HepG2 (cell line): ENCODE measurements around the gene FBXO8. TPM values are rescaled to one million over a fixed set of nuclear protein-coding genes. Genes with fewer than 3 reads are reported as not detected.

Experiments used
- ATAC-seq: fragments of 200-7000 bp; cut with Tn5 transposase; 3 replicates; pipeline ENCODE4 v1.9.1; 2020; ENCODE audit warnings: mild to moderate bottlenecking, moderate library complexity
- BruUV-seq: library from RNA; stranded (reverse); fragments of 400-500 nt; replicated peaks from 2 replicates; lab custom pipeline; 2021; lab: Mats Ljungman, UMichigan
- CTCF ChIA-PET: fragments of 300-600 bp; formaldehyde crosslinking; extraction: SDS; loops from one replicate; lab custom pipeline; 2021; ENCODE audit warnings: low total read pairs, inconsistent platforms, low intra/inter-chr PET ratio; lab: Yijun Ruan, JAX
- POLR2A ChIA-PET: fragments of 350-600 bp; sonication (Branson Sonifier 250); formaldehyde crosslinking; loops from one replicate; lab custom pipeline; 2020; ENCODE audit warnings: antibody characterized with exemption, inconsistent platforms; lab: Yijun Ruan, JAX
- DNase-seq: peaks from one replicate; pipeline ENCODE4 v3.0.0-alpha.2; 2015; ENCODE audit warnings: low spot score
- FAIRE-seq: peaks from 3 replicates; lab custom pipeline; 2011; peaks lifted over from hg19 to GRCh38; lab: Jason Lieb, UNC
- H2AFZ ChIP-seq: one replicate; pipeline ENCODE4 v1.6.1; 2011; ENCODE audit warnings: low read length, inconsistent platforms
- H3K27ac ChIP-seq: fragments of 300-600 bp; 3 replicates; pipeline ENCODE4 v1.8.0; 2011; ENCODE audit warnings: mixed run types, mild to moderate bottlenecking, mixed read lengths, low read length, inconsistent platforms; ENCODE audit not compliant: insufficient read depth; ENCODE audit errors: extremely low read length
- H3K27me3 ChIP-seq, 2 experiments: fragments of 200-600 bp in 1 of 2; 2 replicates in 1 of 2; 3 replicates in 1 of 2; pipeline versions ENCODE4 v1.6.0 to v1.8.0; 2011; ENCODE audit warnings: low read length in 2 of 2, mild to moderate bottlenecking in 2 of 2, moderate library complexity in 2 of 2, inconsistent platforms in 1 of 2; ENCODE audit not compliant: insufficient read depth in 2 of 2, control insufficient read depth in 1 of 2
- H3K36me3 ChIP-seq, 2 experiments: fragments of 200-600 bp in 1 of 2; replicated peaks in 1 of 2; 2 replicates in 1 of 2; 3 replicates in 1 of 2; pipeline versions ENCODE4 v1.5.1 to v1.8.0; 2011; ENCODE audit warnings: low read length in 2 of 2, inconsistent platforms in 1 of 2; ENCODE audit not compliant: insufficient read depth in 2 of 2, control insufficient read depth in 1 of 2
- H3K4me1 ChIP-seq: 2 replicates; pipeline ENCODE4 v1.5.1; 2012; ENCODE audit warnings: low read length, inconsistent platforms; ENCODE audit not compliant: insufficient read depth
- H3K4me2 ChIP-seq: 2 replicates; pipeline ENCODE4 v1.6.0; 2011; ENCODE audit warnings: low read depth, low read length, inconsistent platforms
- H3K4me3 ChIP-seq, 3 experiments: fragments of 200-600 bp in 1 of 3; sonication (generic), shearing (Covaris generic) in 1 of 3; replicated peaks in 1 of 3; 2 replicates each; pipeline ENCODE4 v1.5.1; 2011 to 2016; ENCODE audit warnings: low read length in 3 of 3, inconsistent platforms in 2 of 3, low read depth in 2 of 3, mild to moderate bottlenecking in 2 of 3, control low read depth in 1 of 3, mixed read lengths in 1 of 3; ENCODE audit not compliant: insufficient read depth in 1 of 3
- H3K79me2 ChIP-seq: one replicate; pipeline ENCODE4 v1.6.1; 2011; ENCODE audit warnings: low read length, inconsistent platforms; ENCODE audit not compliant: insufficient read depth
- H3K9ac ChIP-seq: 2 replicates; pipeline ENCODE4 v1.6.0; 2011; ENCODE audit warnings: mild to moderate bottlenecking, low read depth, low read length, inconsistent platforms; ENCODE audit not compliant: insufficient read depth
- H3K9me3 ChIP-seq: 2 replicates; pipeline ENCODE4 v1.5.1; 2012; ENCODE audit warnings: mild to moderate bottlenecking, low read length
- H4K20me1 ChIP-seq: 2 replicates; pipeline ENCODE4 v1.6.0; 2011; ENCODE audit warnings: inconsistent platforms, mild to moderate bottlenecking, low read length, moderate library complexity; ENCODE audit not compliant: insufficient read depth
- ARHGAP35 ChIP-seq: sonication (generic); formaldehyde crosslinking; IDR thresholded peaks from 2 replicates; pipeline ENCODE4 v1.9.0; 2022; ENCODE audit warnings: mild to moderate bottlenecking, inconsistent platforms, moderate library complexity, missing genetic modification reagents, borderline replicate concordance
- CREBL2 ChIP-seq: sonication (generic); formaldehyde crosslinking; IDR thresholded peaks from 2 replicates; pipeline ENCODE4 v1.8.1; 2023; ENCODE audit warnings: missing genetic modification reagents, mild to moderate bottlenecking, borderline replicate concordance
- CREM ChIP-seq, 2 experiments: sonication (generic) in 1 of 2; formaldehyde crosslinking in 1 of 2; IDR thresholded peaks; 2 replicates each; pipeline versions ENCODE4 v1.4.0 to v1.6.1; 2016 to 2020; ENCODE audit warnings: antibody characterized with exemption in 1 of 2, mild to moderate bottlenecking in 1 of 2, missing genetic modification reagents in 1 of 2
- DR1 ChIP-seq: sonication (generic); formaldehyde crosslinking; IDR thresholded peaks from 2 replicates; pipeline ENCODE4 v1.8.0; 2021; ENCODE audit warnings: mild to moderate bottlenecking, missing genetic modification reagents, inconsistent platforms
- MAFF ChIP-seq: IDR thresholded peaks from 2 replicates; pipeline ENCODE4 v1.6.1; 2011; ENCODE audit warnings: low read depth, low read length, improper control_type of control experiment
- PHF8 ChIP-seq: sonication (generic); formaldehyde crosslinking; IDR thresholded peaks from 2 replicates; pipeline ENCODE4 v1.5.0; 2020; ENCODE audit warnings: missing genetic modification reagents
- POLR2AphosphoS2 ChIP-seq: IDR thresholded peaks from 2 replicates; pipeline ENCODE4 v1.6.1; 2011; ENCODE audit warnings: low read depth, low read length, improper control_type of control experiment
- RELA ChIP-seq: sonication (generic); formaldehyde crosslinking; IDR thresholded peaks from 2 replicates; pipeline ENCODE4 v1.4.0; 2020; ENCODE audit warnings: missing genetic modification reagents
- ZBTB37 ChIP-seq: sonication (generic); formaldehyde crosslinking; IDR thresholded peaks from 2 replicates; pipeline ENCODE4 v1.4.0; 2020; ENCODE audit warnings: mild to moderate bottlenecking, missing genetic modification reagents
- ZBTB38 ChIP-seq: sonication (generic); formaldehyde crosslinking; IDR thresholded peaks from 2 replicates; pipeline ENCODE4 v1.5.1; 2020; ENCODE audit warnings: mild to moderate bottlenecking, missing genetic modification reagents
- ZC3H4 ChIP-seq: sonication (generic); formaldehyde crosslinking; IDR thresholded peaks from 2 replicates; pipeline ENCODE4 v1.4.0; 2020; ENCODE audit warnings: missing genetic modification reagents, borderline replicate concordance
- ZFP36L2 ChIP-seq: sonication (generic); formaldehyde crosslinking; IDR thresholded peaks from 2 replicates; pipeline ENCODE4 v1.4.0; 2020; ENCODE audit warnings: missing genetic modification reagents
- ZNF234 ChIP-seq: sonication (generic); formaldehyde crosslinking; conservative IDR thresholded peaks from 2 replicates; pipeline ENCODE4 v1.5.1; 2020; ENCODE audit warnings: mild to moderate bottlenecking, missing genetic modification reagents
- ZNF34 ChIP-seq: sonication (generic); formaldehyde crosslinking; IDR thresholded peaks from 2 replicates; pipeline ENCODE4 v1.4.0; 2020; ENCODE audit warnings: mild to moderate bottlenecking, missing genetic modification reagents, borderline replicate concordance
- ZNF496 ChIP-seq: sonication (generic); formaldehyde crosslinking; IDR thresholded peaks from 2 replicates; pipeline ENCODE4 v1.8.1; 2023; ENCODE audit warnings: mild to moderate bottlenecking, moderate library complexity, missing genetic modification reagents; ENCODE audit not compliant: insufficient replicate concordance
- ZNF547 ChIP-seq: sonication (generic); formaldehyde crosslinking; IDR thresholded peaks from 2 replicates; pipeline ENCODE4 v1.5.1; 2020; ENCODE audit warnings: mild to moderate bottlenecking, missing genetic modification reagents
- ZNF646 ChIP-seq: sonication (generic); formaldehyde crosslinking; IDR thresholded peaks from 2 replicates; pipeline ENCODE4 v1.9.0; 2021; ENCODE audit warnings: mild to moderate bottlenecking, missing genetic modification reagents
- WGBS: methylation state at CpG from one replicate; pipeline ENCODE4 v1.1.6; 2017; ENCODE audit warnings: low lambda C conversion rate; 5-methylcytosine and 5-hydroxymethylcytosine counted together
- in situ Hi-C: cut with HindIII; loops from 2 replicates; pipeline ENCODE4 v1.10.0; 2017; ENCODE audit warnings: low pct_unique_long_range_greater_than_20kb; ENCODE audit not compliant: extremely low pct_ligation_motif_present
- intact Hi-C: fragments of 100-400 bp; cut with micrococcal nuclease; formaldehyde crosslinking; loops from one replicate; pipeline ENCODE4 v1.10.0; 2022; ENCODE audit not compliant: unreplicated experiment
- polyA plus RNA-seq, 8 experiments: library from polyadenylated mRNA; depleted of rRNA in 3 of 8; stranded (reverse) in 7 of 8; unstranded in 1 of 8; fragments of >200 nt; fragmentation: Illumina TruSeq in 4 of 8; extraction: Trizol in 4 of 8; gene quantifications; 2 replicates each; pipeline versions ENCODE4 v1.2.1 to v1.2.3, GENCODE V29; 2011 to 2016; ENCODE audit warnings: low read depth in 4 of 8, missing spikeins in 1 of 8, mixed read lengths in 1 of 8; ENCODE audit not compliant: insufficient read depth in 1 of 8
- total RNA-seq, 5 experiments: library from RNA; depleted of rRNA; stranded (reverse); fragments of >200 nt; fragmentation: Illumina TruSeq; extraction: Trizol; gene quantifications; 2 replicates each; pipeline ENCODE4 v1.2.3, GENCODE V29; 2016; ENCODE audit warnings: low read depth in 1 of 5

FBXO8 gene
- total and polyA plus RNA-seq, 2 of the 13 experiments (the other 11 are each of a cell fraction or from before 2014, with no cell fraction given), result 11.7 to 15.2 TPM

GRCh38 chr4:174314274-174314673, 30.8 kb upstream of the FBXO8 start (continued):
- TF ChIP-seq CREM (IDR thresholded peaks at IDR 0.05), result no peak
- no peak for TF ChIP-seq CREM (CRISPR knock-in tag; IDR thresholded peaks at IDR 0.05)
- TF ChIP-seq DR1, result no peak

GRCh38 chr4:174312993-174313392, 29.5 kb upstream of the FBXO8 start:
- no peak overlapping the region for H3K4me2 ChIP-seq
- DNase-seq (no peak), ATAC-seq (no peak), FAIRE-seq (no peak)
- H3K36me3 ChIP-seq, result peaks cover 1% of the 10 kb centered on the region in 2 experiments; a peak in 4 of 5 replicates
- H3K4me3 ChIP-seq, result no peak overlapping the region
- BruUV-seq, result no TSS peak
- CTCF ChIA-PET, result no interaction called here
- 94% methylated on average over 3 of the region's 3 CpGs for WGBS
- no peaks in the 10 kb centered on the region for H4K20me1 ChIP-seq
- no peak overlapping the region for H3K9ac ChIP-seq
- no peaks in the 10 kb centered on the region for H3K4me1 ChIP-seq
- intact Hi-C loops, result no loop called here
- no peak overlapping the region for H3K27ac ChIP-seq
- H2AFZ ChIP-seq, result no peak overlapping the region
- no peaks in the 10 kb centered on the region for H3K27me3 ChIP-seq
- no peaks in the 10 kb centered on the region for H3K79me2 ChIP-seq
- POLR2A ChIA-PET, result no interaction called here
- no peaks in the 10 kb centered on the region for H3K9me3 ChIP-seq
- in situ Hi-C loops, result no loop called here
- TF ChIP-seq ZNF234 (no peak), RELA (CRISPR knock-in tag) (no peak), ZBTB37 (CRISPR knock-in tag) (no peak), POLR2AphosphoS2 (no peak), CREBL2 (no peak), ZC3H4 (CRISPR knock-in tag) (no peak), ZNF547 (CRISPR knock-in tag) (no peak), ZNF496 (CRISPR knock-in tag) (no peak), PHF8 (CRISPR knock-in tag) (no peak), ARHGAP35 (CRISPR knock-in tag) (no peak), MAFF (no peak), ZNF34 (no peak), ZBTB38 (CRISPR knock-in tag) (no peak), ZFP36L2 (CRISPR knock-in tag) (no peak), ZNF646 (no peak)
